Measurements from ENCODE around the gene MUC12.
"Not testable (repeated sequence)": the region's sequence is repeated elsewhere in the genome, so short reads cannot be mapped to it uniquely, and the experiment has no call there.

DNA sequence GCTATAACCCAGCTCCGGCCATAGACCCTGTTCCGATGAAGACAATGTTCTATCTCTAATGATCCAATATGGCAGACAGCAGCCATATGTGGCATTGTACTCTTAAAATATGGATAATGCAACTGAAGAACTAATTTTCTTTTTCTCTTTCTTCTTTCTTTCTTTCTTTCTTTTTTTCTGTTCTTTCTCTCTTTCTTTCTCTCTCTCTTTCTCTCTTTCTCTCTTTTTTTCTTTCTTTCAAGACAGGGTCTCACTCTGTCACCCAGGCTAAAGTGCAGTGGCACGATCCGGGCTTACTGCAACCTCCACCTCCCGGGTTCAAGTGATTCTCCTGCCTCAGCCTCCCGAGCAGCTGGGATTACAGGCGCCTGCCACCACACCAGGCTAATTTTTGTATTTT lies 33.2 kb upstream of the MUC12 start:
- not testable (repeated sequence) for TF ChIP-seq POLR2AphosphoS5 (IDR thresholded peaks at IDR 0.05; ENCODE audit: borderline replicate concordance, low read depth, low read length); EZH2 (IDR thresholded peaks at IDR 0.05)

Measured in SK-N-MC (cell line).